ENCODE results near the gene AKAP14.
"Not testable (repeated sequence)": the region's sequence is repeated elsewhere in the genome, so short reads cannot be mapped to it uniquely, and the experiment has no call there.

The AKAP14 gene

DNA sequence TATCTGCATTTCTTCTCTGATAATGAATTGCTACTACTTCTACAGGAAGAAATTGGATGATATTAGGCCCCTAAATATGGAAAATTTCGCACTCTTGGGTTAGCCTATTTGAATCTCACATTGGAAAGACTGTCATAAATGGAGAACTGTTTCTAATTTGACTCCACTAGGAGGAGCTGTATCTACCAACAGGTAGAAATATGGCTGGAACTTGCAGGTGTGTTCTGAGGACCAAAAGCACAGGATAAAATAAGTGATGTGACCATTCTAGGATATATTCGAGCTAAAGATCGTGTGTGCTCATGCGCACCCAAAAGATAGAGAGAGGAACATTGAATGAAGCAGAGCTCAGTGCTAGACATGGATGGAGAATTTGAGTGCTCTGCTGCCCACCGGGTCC is 52.7 kb downstream of the AKAP14 start:
- no peak overlapping the region for H3K4me3 Mint-ChIP-seq
- no peaks in the 10 kb centered on the region for H3K9me3 Mint-ChIP-seq
- H3K27me3 Mint-ChIP-seq, result peaks cover 5% of the 10 kb centered on the region
- no peak for DNase-seq
- H3K27ac Mint-ChIP-seq, result no peak overlapping the region
- H3K36me3 Mint-ChIP-seq, result no peaks in the 10 kb centered on the region
- CTCF ChIA-PET, result no interaction called here
- peaks cover 9% of the 10 kb centered on the region for H3K4me1 Mint-ChIP-seq

DNA sequence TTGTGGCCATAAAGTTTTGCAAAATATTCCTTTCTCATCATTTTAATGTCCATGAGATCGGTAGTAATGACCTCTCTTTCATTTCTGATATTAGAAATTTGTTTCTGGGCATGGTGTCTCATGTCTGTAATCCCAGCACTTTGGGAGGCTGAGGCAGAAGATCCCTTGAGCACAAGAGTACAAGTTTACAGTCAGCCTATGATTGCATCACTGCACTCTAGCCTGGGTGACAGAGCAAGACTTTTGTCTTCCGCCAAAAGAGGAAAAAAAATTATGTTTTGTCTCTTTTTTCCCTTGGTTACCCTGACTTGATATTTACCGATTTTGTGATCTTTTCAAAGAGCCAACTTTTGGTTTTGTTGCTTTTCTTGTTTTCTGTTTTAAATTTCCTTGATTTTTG is 58.7 kb downstream of the AKAP14 start:
- Mint-ChIP-seq H3K27ac (no peak overlapping the region), H3K36me3 (no peaks in the 10 kb centered on the region), H3K4me1 (peaks cover 19% of the 10 kb centered on the region), H3K4me3 (no peak overlapping the region), H3K9me3 (no peaks in the 10 kb centered on the region), H3K27me3 (peaks cover 48% of the 10 kb centered on the region)
- CTCF ChIA-PET, result no interaction called here
- no peak for DNase-seq

DNA sequence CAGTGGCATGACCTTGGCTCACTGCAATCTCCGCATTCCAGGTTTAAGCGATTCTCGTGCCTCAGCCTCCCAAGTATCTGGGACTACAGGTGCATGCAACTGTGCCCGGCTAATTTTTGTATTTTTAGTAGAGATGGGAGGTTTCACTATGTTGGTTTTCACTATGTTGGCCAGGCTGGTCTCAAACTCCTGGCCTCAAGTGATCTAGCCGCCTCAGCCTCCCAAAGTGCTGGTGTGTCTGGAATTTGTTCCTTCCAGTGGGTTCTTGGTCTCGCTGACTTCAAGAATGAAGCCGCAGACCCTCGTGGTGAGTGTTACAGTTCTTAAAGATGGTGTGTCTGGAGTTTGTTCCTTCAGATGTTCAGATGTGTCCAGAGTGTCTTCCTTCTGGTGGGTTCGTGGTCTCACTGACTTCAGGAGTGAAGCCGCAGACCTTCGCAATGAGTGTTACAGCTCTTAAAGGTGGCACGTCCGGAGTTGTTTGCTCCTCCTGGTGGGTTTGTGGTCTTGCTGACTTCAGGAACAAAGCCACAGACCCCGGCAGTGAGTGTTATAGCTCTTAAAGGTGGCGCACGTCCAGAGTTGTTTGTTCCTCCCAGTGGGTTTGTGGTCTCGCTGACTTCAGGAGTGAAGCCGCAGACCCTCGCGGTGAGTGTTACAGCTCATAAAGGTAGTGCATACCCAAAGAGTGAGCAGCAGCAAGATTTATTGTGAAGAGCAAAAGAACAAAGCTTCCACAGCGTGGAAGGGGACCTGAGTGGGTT is 60.3 kb downstream of the AKAP14 start:
- peaks cover 19% of the 10 kb centered on the region for H3K4me1 Mint-ChIP-seq
- H3K36me3 Mint-ChIP-seq, CTCF ChIA-PET, H3K9me3 Mint-ChIP-seq: not testable (repeated sequence)
- peak; percentile 69 for DNase-seq
- H3K27me3 Mint-ChIP-seq, result peaks cover 64% of the 10 kb centered on the region
- peak overlapping the region; percentile 7 for H3K4me3 Mint-ChIP-seq
- peak overlapping the region; percentile 37 for H3K27ac Mint-ChIP-seq

DNA sequence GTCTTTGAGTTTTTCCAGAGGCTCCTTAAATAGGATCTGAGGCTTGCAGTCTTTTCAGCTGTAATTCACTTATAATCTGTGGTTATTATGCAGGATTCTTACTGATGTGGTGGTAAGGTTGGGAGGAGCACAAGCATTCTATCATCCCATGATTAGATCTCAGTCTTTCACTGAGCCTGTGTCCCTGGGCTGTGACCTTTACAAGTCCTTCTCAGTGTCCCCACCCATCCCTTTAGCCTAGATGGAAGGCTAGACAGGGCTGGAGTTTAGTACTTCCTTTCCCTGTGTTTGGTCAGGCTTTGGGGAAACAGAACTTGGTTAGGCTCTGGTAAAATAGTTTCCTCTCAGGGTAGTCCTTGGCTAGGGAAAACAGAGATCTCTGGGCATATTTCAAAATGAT is 64.9 kb downstream of the AKAP14 start:
- Mint-ChIP-seq H3K27ac (no peak overlapping the region), H3K4me3 (no peak overlapping the region), H3K36me3 (no peaks in the 10 kb centered on the region), H3K27me3 (peaks cover 55% of the 10 kb centered on the region), H3K9me3 (no peaks in the 10 kb centered on the region), H3K4me1 (peaks cover 16% of the 10 kb centered on the region)
- DNase-seq, result no peak
- CTCF ChIA-PET, result no interaction called here

DNA sequence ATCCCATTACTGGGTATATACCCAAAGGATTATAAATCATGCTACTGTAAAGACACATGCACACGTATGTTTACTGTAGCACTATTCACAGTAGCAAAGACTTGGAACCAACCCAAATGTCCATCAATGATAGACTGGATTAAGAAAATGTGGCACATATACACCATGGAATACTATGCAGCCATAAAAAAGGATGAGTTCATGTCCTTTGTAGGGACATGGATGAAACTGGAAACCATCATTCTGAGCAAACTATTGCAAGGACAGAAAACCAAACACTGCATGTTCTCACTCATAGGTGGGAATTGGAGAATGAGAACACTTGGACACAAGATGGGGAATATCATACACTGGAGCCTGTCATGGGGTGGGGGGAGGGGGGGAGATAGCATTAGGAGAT is 71.1 kb downstream of the AKAP14 start:
- not testable (repeated sequence) for H3K27me3 Mint-ChIP-seq, H3K36me3 Mint-ChIP-seq

More for the DNA sequence above, 71.1 kb downstream of the AKAP14 start:
- DNase-seq, H3K9me3 Mint-ChIP-seq, CTCF ChIA-PET, H3K4me1 Mint-ChIP-seq, H3K4me3 Mint-ChIP-seq, H3K27ac Mint-ChIP-seq: not testable (repeated sequence)

Measured in activated naive CD4-positive, alpha-beta T cell treated with anti-CD3 and anti-CD28 coated beads, Interleukin-2, amount 10 ng/mL, durations not matched to agents 7 days and 5 days (primary cell).